Measurements from ENCODE around the gene PDE11A.

The PDE11A gene

DNA sequence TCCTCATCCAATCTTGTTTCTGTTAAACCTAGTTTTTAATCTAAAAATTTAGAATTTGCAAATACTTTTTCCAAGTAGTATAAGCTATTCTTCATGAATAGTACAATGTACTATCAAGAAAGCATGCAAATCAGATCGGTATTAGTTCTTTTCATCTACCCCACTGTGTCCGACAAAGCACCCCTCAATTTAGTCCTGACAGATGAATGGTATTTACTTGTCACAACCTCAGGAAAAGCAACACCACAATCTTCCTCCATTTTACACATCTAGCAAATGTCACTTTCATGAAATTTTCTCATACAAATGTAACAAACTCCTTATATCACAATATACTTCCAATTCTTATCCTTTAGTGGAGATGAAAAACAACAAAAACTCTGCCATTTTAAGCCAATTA is 163.8 kb downstream of the PDE11A start:
- Histone ChIP-seq H3K27ac (ENCODE audit: low read depth in 2 of 2, low read length in 2 of 2) (no peak overlapping the region), H3K4me1 (ENCODE audit: control insufficient read depth in 2 of 2, insufficient read depth in 2 of 2, low read length in 2 of 2) (no peaks in the 10 kb centered on the region), H3K4me3 (ENCODE audit: low read length in 2 of 2) (no peak overlapping the region), H3K9me3 (ENCODE audit: control insufficient read depth in 2 of 2, low read length in 2 of 2) (no peaks in the 10 kb centered on the region), H3K36me3 (ENCODE audit: control insufficient read depth in 2 of 2, insufficient read depth in 2 of 2, low read length in 2 of 2) (no peaks in the 10 kb centered on the region), H3K27me3 (ENCODE audit: control insufficient read depth in 2 of 2, insufficient read depth in 2 of 2, low read length in 2 of 2) (no peaks in the 10 kb centered on the region), H3K9ac (ENCODE audit: low read depth in 1 of 2, low read length in 2 of 2) (no peak overlapping the region)

DNA sequence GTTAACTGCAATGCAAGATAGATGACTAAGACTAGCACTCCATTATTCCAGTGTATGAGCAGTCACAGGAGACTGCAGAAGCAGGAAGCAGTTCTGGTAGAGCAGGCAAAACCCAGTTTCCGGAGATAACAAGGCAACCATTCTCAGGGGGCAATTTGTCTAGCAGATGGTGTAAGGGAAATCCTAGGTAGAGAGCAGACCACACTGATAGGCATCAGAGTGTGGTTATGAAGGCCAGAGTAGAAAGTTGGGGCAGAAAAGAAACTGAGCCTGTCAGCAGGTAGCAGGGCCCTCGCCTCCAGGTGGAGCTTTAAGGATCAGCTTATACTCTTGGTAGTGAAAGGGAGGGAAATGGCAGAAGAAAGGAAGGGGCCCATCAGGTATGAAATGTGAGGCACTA is 164.4 kb downstream of the PDE11A start:
- Histone ChIP-seq H3K27ac (ENCODE audit: low read depth in 2 of 2, low read length in 2 of 2) (no peak overlapping the region), H3K36me3 (ENCODE audit: control insufficient read depth in 2 of 2, insufficient read depth in 2 of 2, low read length in 2 of 2) (no peaks in the 10 kb centered on the region), H3K9ac (ENCODE audit: low read depth in 1 of 2, low read length in 2 of 2) (no peak overlapping the region)

DNA sequence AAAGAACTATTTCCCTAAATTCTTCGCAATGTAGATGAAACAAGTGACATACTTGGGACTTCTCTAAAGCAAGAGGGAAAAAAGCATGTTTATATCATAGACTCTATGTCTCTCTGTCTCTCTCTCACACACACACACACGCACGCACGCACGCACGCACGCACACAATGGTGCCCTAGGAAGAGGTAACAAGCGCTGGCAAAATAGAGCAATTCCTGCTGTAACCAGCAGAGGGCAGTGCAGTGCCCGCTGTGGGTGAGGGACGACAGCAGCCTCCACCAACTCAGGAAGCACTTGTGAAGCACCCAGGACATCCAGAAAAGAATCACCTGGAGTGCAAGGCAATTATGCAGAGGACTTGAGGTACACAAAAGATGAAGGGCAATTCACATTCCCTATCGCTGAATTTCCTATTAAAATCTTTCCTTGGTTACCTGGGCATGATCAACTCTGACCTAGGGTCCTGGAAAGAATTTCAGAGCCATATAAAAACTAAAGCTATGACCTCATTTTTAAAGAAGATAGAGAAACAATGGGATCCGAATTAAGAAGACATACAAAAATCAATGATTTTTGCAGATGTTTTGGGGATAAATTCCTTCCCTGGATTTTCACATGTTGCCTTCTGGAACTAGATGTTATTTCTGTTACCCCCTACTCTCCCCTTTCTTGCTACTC is 166.4 kb downstream of the PDE11A start:
- no peaks in the 10 kb centered on the region for H3K36me3 ChIP-seq (ENCODE audit: control insufficient read depth in 2 of 2, insufficient read depth in 2 of 2, low read length in 2 of 2)
- H3K4me3 ChIP-seq (ENCODE audit: low read length in 2 of 2), result peak overlapping the region in 1 of 2 donors; percentile 7
- H3K27ac ChIP-seq (ENCODE audit: low read depth in 2 of 2, low read length in 2 of 2), result no peak overlapping the region
- H3K9ac ChIP-seq (ENCODE audit: low read depth in 1 of 2, low read length in 2 of 2), result no peak overlapping the region
- H3K27me3 ChIP-seq (ENCODE audit: control insufficient read depth in 2 of 2, insufficient read depth in 2 of 2, low read length in 2 of 2), result no peaks in the 10 kb centered on the region
- H3K4me1 ChIP-seq (ENCODE audit: control insufficient read depth in 2 of 2, insufficient read depth in 2 of 2, low read length in 2 of 2), result no peaks in the 10 kb centered on the region
- no peaks in the 10 kb centered on the region for H3K9me3 ChIP-seq (ENCODE audit: control insufficient read depth in 2 of 2, low read length in 2 of 2)

More for the DNA sequence above, 164.4 kb downstream of the PDE11A start:
- no peaks in the 10 kb centered on the region for H3K9me3 ChIP-seq (ENCODE audit: control insufficient read depth in 2 of 2, low read length in 2 of 2)
- H3K27me3 ChIP-seq (ENCODE audit: control insufficient read depth in 2 of 2, insufficient read depth in 2 of 2, low read length in 2 of 2), result no peaks in the 10 kb centered on the region
- no peak overlapping the region for H3K4me3 ChIP-seq (ENCODE audit: low read length in 2 of 2)
- no peaks in the 10 kb centered on the region for H3K4me1 ChIP-seq (ENCODE audit: control insufficient read depth in 2 of 2, insufficient read depth in 2 of 2, low read length in 2 of 2)

DNA sequence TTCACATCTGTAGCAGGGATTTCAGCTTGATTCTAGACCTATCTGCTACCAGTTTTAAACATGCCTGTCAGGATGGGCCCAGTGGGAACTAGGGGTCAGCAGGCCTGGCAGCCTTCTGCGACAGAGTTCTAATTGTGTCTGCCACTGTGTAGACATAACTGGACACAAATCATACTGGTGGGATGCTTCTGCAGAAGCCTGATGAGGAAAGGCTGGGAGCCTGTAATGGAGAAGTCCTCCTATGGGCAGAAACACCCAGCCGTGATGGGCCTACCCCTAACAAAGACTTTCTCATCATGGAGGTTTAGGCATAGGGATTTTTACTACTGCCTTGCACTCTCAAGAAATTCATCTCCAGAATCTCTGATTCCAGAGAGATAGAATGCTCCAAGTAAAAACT is 166.9 kb downstream of the PDE11A start:
- H3K4me1 ChIP-seq (ENCODE audit: control insufficient read depth in 2 of 2, insufficient read depth in 2 of 2, low read length in 2 of 2), result no peaks in the 10 kb centered on the region
- H3K9me3 ChIP-seq (ENCODE audit: control insufficient read depth in 2 of 2, low read length in 2 of 2), result no peaks in the 10 kb centered on the region
- no peaks in the 10 kb centered on the region for H3K27me3 ChIP-seq (ENCODE audit: control insufficient read depth in 2 of 2, insufficient read depth in 2 of 2, low read length in 2 of 2)
- no peak overlapping the region for H3K9ac ChIP-seq (ENCODE audit: low read depth in 1 of 2, low read length in 2 of 2)
- H3K36me3 ChIP-seq (ENCODE audit: control insufficient read depth in 2 of 2, insufficient read depth in 2 of 2, low read length in 2 of 2), result no peaks in the 10 kb centered on the region
- H3K27ac ChIP-seq (ENCODE audit: low read depth in 2 of 2, low read length in 2 of 2), result no peak overlapping the region
- peak overlapping the region in 1 of 2 donors; percentile 7 for H3K4me3 ChIP-seq (ENCODE audit: low read length in 2 of 2)

DNA sequence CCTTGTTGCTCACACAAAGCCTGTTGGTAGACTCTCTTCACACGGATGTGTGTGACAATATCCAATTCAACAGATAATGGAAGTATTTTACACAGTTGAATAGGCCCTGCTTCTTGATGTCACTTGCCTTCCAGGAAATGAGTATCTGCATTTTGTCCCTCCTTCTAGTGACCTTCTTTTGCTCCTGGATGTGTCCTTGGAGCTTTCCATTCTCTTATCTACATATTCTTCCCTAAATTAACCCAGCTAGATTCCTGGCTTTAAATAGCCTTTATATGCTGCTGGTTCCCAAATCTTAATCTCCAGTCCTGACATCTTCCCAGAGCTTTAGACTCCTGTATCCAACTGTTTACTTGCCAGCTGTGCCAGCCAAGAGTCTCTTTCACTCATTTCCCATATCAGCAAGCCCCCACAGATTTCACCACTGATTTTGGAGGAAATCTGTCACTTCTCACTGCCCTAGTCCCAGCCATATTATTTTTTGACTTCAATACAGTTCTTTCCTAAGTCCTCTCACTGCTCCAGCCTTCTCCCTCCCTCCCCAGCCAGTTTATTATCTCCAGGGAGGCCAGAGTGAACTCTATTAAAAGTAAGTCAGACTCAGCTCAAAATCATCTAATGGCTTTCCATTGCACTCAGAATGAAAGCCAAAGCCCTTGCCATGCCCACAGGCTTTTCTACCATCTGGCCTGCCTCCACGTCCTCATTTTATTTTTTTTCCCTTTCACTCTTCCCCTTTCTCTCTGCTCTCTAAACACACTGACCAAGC is 170.0 kb downstream of the PDE11A start:
- Histone ChIP-seq H3K9ac (ENCODE audit: low read depth in 1 of 2, low read length in 2 of 2) (no peak overlapping the region), H3K4me3 (ENCODE audit: low read length in 2 of 2) (no peak overlapping the region), H3K9me3 (ENCODE audit: control insufficient read depth in 2 of 2, low read length in 2 of 2) (no peaks in the 10 kb centered on the region), H3K4me1 (ENCODE audit: control insufficient read depth in 2 of 2, insufficient read depth in 2 of 2, low read length in 2 of 2) (no peaks in the 10 kb centered on the region), H3K27ac (ENCODE audit: low read depth in 2 of 2, low read length in 2 of 2) (no peak overlapping the region), H3K36me3 (ENCODE audit: control insufficient read depth in 2 of 2, insufficient read depth in 2 of 2, low read length in 2 of 2) (no peaks in the 10 kb centered on the region), H3K27me3 (ENCODE audit: control insufficient read depth in 2 of 2, insufficient read depth in 2 of 2, low read length in 2 of 2) (no peaks in the 10 kb centered on the region)

- H3K4me3 ChIP-seq (ENCODE audit: low read length in 2 of 2), result no peak overlapping the region
- no peak overlapping the region for H3K27ac ChIP-seq (ENCODE audit: low read depth in 2 of 2, low read length in 2 of 2)
- H3K9ac ChIP-seq (ENCODE audit: low read depth in 1 of 2, low read length in 2 of 2), result no peak overlapping the region
- no peaks in the 10 kb centered on the region for H3K9me3 ChIP-seq (ENCODE audit: control insufficient read depth in 2 of 2, low read length in 2 of 2)
- H3K27me3 ChIP-seq (ENCODE audit: control insufficient read depth in 2 of 2, insufficient read depth in 2 of 2, low read length in 2 of 2), result no peaks in the 10 kb centered on the region
- no peaks in the 10 kb centered on the region for H3K36me3 ChIP-seq (ENCODE audit: control insufficient read depth in 2 of 2, insufficient read depth in 2 of 2, low read length in 2 of 2)
- H3K4me1 ChIP-seq (ENCODE audit: control insufficient read depth in 2 of 2, insufficient read depth in 2 of 2, low read length in 2 of 2), result peaks cover 0 to 4% of the 10 kb centered on the region in 2 donors
Measured at GRCh38 chr2:177900082-177900481, 172.5 kb downstream of the PDE11A start.

- H3K9ac ChIP-seq (ENCODE audit: low read depth in 1 of 2, low read length in 2 of 2), result no peak overlapping the region
- no peaks in the 10 kb centered on the region for H3K27me3 ChIP-seq (ENCODE audit: control insufficient read depth in 2 of 2, insufficient read depth in 2 of 2, low read length in 2 of 2)
- H3K4me1 ChIP-seq (ENCODE audit: control insufficient read depth in 2 of 2, insufficient read depth in 2 of 2, low read length in 2 of 2), result peaks cover 0 to 4% of the 10 kb centered on the region in 2 donors
- no peak overlapping the region for H3K4me3 ChIP-seq (ENCODE audit: low read length in 2 of 2)
- no peaks in the 10 kb centered on the region for H3K36me3 ChIP-seq (ENCODE audit: control insufficient read depth in 2 of 2, insufficient read depth in 2 of 2, low read length in 2 of 2)
- H3K27ac ChIP-seq (ENCODE audit: low read depth in 2 of 2, low read length in 2 of 2), result no peak overlapping the region
- no peaks in the 10 kb centered on the region for H3K9me3 ChIP-seq (ENCODE audit: control insufficient read depth in 2 of 2, low read length in 2 of 2)
Measured at GRCh38 chr2:177897278-177897677, 175.3 kb downstream of the PDE11A start.

DNA sequence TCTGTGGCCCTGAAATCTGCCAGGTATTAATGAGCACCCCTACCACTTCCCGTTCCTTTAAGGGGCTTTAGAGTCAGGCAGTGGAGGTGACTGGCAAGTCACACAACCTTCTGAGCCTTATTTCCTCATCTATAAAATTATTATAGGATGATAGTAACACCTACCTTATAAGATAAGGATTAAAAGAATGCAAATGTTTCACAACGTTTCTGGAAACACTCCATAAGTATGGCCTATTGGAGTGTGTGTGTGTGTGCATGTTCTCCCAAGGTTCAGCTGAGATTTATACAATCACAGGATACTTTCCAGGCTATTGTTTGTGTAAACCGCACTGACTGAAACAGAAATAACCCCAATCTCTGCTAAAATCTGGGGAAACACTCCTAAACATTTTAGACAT is 176.0 kb downstream of the PDE11A start:
- Histone ChIP-seq H3K27ac (ENCODE audit: low read depth in 2 of 2, low read length in 2 of 2) (no peak overlapping the region), H3K27me3 (ENCODE audit: control insufficient read depth in 2 of 2, insufficient read depth in 2 of 2, low read length in 2 of 2) (no peaks in the 10 kb centered on the region), H3K4me1 (ENCODE audit: control insufficient read depth in 2 of 2, insufficient read depth in 2 of 2, low read length in 2 of 2) (peaks cover 0 to 4% of the 10 kb centered on the region in 2 donors), H3K9ac (ENCODE audit: low read depth in 1 of 2, low read length in 2 of 2) (no peak overlapping the region), H3K36me3 (ENCODE audit: control insufficient read depth in 2 of 2, insufficient read depth in 2 of 2, low read length in 2 of 2) (no peaks in the 10 kb centered on the region), H3K9me3 (ENCODE audit: control insufficient read depth in 2 of 2, low read length in 2 of 2) (no peaks in the 10 kb centered on the region), H3K4me3 (ENCODE audit: low read length in 2 of 2) (no peak overlapping the region)

GRCh38 chr2:177894546-177894945 is 178.0 kb downstream of the PDE11A start:
- H3K4me3 ChIP-seq (ENCODE audit: low read length in 2 of 2), result no peak overlapping the region
- no peak overlapping the region for H3K9ac ChIP-seq (ENCODE audit: low read depth in 1 of 2, low read length in 2 of 2)
- no peaks in the 10 kb centered on the region for H3K9me3 ChIP-seq (ENCODE audit: control insufficient read depth in 2 of 2, low read length in 2 of 2)
- H3K27ac ChIP-seq (ENCODE audit: low read depth in 2 of 2, low read length in 2 of 2), result no peak overlapping the region
- no peaks in the 10 kb centered on the region for H3K36me3 ChIP-seq (ENCODE audit: control insufficient read depth in 2 of 2, insufficient read depth in 2 of 2, low read length in 2 of 2)
- peaks cover 0 to 4% of the 10 kb centered on the region in 2 donors for H3K4me1 ChIP-seq (ENCODE audit: control insufficient read depth in 2 of 2, insufficient read depth in 2 of 2, low read length in 2 of 2)
- no peaks in the 10 kb centered on the region for H3K27me3 ChIP-seq (ENCODE audit: control insufficient read depth in 2 of 2, insufficient read depth in 2 of 2, low read length in 2 of 2)

DNA sequence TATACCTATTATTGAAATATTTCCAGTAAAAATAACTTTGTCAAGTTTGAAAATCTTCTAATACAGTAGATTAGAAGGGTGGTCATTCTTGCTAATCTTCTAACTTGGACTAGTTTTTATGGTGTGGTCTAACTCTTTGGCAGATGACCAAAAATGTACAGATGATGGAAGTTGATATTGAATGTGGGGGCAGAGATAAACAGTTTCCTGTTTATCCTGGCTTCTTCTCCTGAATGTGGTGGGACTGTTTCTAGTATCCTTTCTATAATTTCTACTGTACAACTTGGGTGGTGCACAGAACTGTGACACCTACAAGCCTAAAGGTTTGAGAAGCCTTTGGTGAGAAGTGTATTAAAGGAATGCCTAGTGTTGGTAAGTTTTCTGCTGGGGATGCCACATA is 178.7 kb downstream of the PDE11A start:
- Histone ChIP-seq H3K9me3 (ENCODE audit: control insufficient read depth in 2 of 2, low read length in 2 of 2) (no peaks in the 10 kb centered on the region), H3K27ac (ENCODE audit: low read depth in 2 of 2, low read length in 2 of 2) (no peak overlapping the region), H3K9ac (ENCODE audit: low read depth in 1 of 2, low read length in 2 of 2) (no peak overlapping the region), H3K4me1 (ENCODE audit: control insufficient read depth in 2 of 2, insufficient read depth in 2 of 2, low read length in 2 of 2) (peaks cover 0 to 4% of the 10 kb centered on the region in 2 donors), H3K36me3 (ENCODE audit: control insufficient read depth in 2 of 2, insufficient read depth in 2 of 2, low read length in 2 of 2) (no peaks in the 10 kb centered on the region), H3K4me3 (ENCODE audit: low read length in 2 of 2) (no peak overlapping the region), H3K27me3 (ENCODE audit: control insufficient read depth in 2 of 2, insufficient read depth in 2 of 2, low read length in 2 of 2) (no peaks in the 10 kb centered on the region)

Measured in mucosa of rectum (tissue), 2 donors.